Heart right ventricle (tissue), 16 donors: ENCODE results near the gene TTYH3. TPM values are rescaled to one million over a fixed set of nuclear protein-coding genes. Genes with fewer than 3 reads are reported as not detected.
"Not testable (repeated sequence)": the region's sequence is repeated elsewhere in the genome, so short reads cannot be mapped to it uniquely, and the experiment has no call there.

Experiments used
- ATAC-seq, 8 donors: fragments of 200-7000 bp; cut with Tn5 transposase; one replicate each; pipeline ENCODE4 v1.9.1; 2020; ENCODE audit warnings: mild to moderate bottlenecking in 8 of 8, moderate library complexity in 8 of 8, moderate number of reproducible peaks in 1 of 8
- DNase-seq, 2 donors: peaks; one replicate each; pipeline ENCODE4 v3.0.0-alpha.2; 2020
- H3K27ac ChIP-seq, 10 donors: fragments of 200-600 bp; sonication (generic) in 2 of 10; one replicate each; pipeline versions ENCODE4 v1.5.0 to v1.8.0; 2020 to 2022; ENCODE audit warnings: mild to moderate bottlenecking in 3 of 10
- H3K27me3 ChIP-seq, 7 donors: fragments of 200-600 bp; one replicate each; pipeline ENCODE4 v1.8.0; 2021 to 2022; ENCODE audit warnings: mild to moderate bottlenecking in 2 of 7
- H3K36me3 ChIP-seq, 9 donors: fragments of 200-600 bp; sonication (generic) in 1 of 9; one replicate each; pipeline versions ENCODE4 v1.5.0 to v1.8.0; 2020 to 2022; ENCODE audit warnings: mild to moderate bottlenecking in 2 of 9
- H3K4me1 ChIP-seq, 9 donors: fragments of 200-600 bp; sonication (generic) in 1 of 9; one replicate each; pipeline versions ENCODE4 v1.5.0 to v1.8.0; 2020 to 2022; ENCODE audit warnings: mild to moderate bottlenecking in 4 of 9
- H3K4me3 ChIP-seq, 10 donors: fragments of 200-600 bp; sonication (generic) in 2 of 10; one replicate each; pipeline versions ENCODE4 v1.5.0 to v1.8.0; 2020 to 2022; ENCODE audit warnings: mild to moderate bottlenecking in 7 of 10, moderate library complexity in 2 of 10
- H3K9me3 ChIP-seq, 11 donors: fragments of 200-600 bp in 10 of 11; sonication (generic) in 2 of 11; one replicate each; pipeline versions ENCODE4 v1.5.0 to v1.8.0; 2013 to 2022; ENCODE audit warnings: mild to moderate bottlenecking in 2 of 11, control low read depth in 1 of 11, moderate library complexity in 1 of 11
- CTCF ChIP-seq, 9 donors: fragments of 200-600 bp; sonication (generic) in 2 of 9; IDR thresholded peaks; one replicate each; pipeline versions ENCODE4 v1.5.0 to v1.8.0; 2021 to 2022; ENCODE audit warnings: antibody characterized with exemption in 9 of 9, mild to moderate bottlenecking in 5 of 9, moderate library complexity in 1 of 9
- WGBS, 2 donors: extraction: QIAGEN DNeasy Blood & Tissue Kit; methylation state at CpG; one replicate each; pipeline ENCODE4 v1.1.7; 2013; ENCODE audit warnings: inconsistent platforms in 1 of 2; 5-methylcytosine and 5-hydroxymethylcytosine counted together
- intact Hi-C, 10 donors: fragments of 100-400 bp; cut with DNase I; formaldehyde crosslinking; loops; one replicate each; pipeline versions ENCODE4 v1.11.1 to v1.14.2; 2022
- polyA plus RNA-seq, 2 donors: library from polyadenylated mRNA; stranded (reverse); fragments of 200-250 nt; gene quantifications; one replicate each; pipeline ENCODE4 v1.2.3, GENCODE V29; 2013
- total RNA-seq, 10 donors: library from RNA; stranded (reverse); fragmentation: NEBNext Ultra II Directional in 3 of 10; extraction: Animal tissue kit (Norgen Biotek cat#: 25700) in 3 of 10; gene quantifications; one replicate each; pipeline versions ENCODE4 v1.2.1 to v1.2.4, GENCODE V29; 2021 to 2023
- donor health status: Arrhythmogenic right ventricular cardiomyopathy.
- donor health status: ischemic (EF 13 %, LVEDD 7.1; RV severe dilation, severe dysfunction).
- donor health status: healthy with polysubstance abuse.
- donor health status: DM: no; HTN: yes; CAD: no.
- donor health status: DM: no; HTN: no; CAD: no.
- donor health status: ischemic (EF 25% LVEDD 6.9; RV normal size, moderate dysfunction).
- donor health status: ischemic (EF 25% LVEDD 5.7; RV mildly dilated, moderate dysfunction).
- donor health status: healthy.
- donor health status: DM: yes; HTN: yes; CAD: no.
- donor health status: Ischemic cardiomyopathy.
- donor health status: ischemic (EF 35%, LVEDD 5.7; RV mildly dilated, moderate dysfunction).
- donor health status: nonischemic (EF 11% LVEDD 7.7; RV severe dilation, severe dysfunction).
- donor health status: DM: yes; HTN: yes; CAD: no.
- donor health status: PGD.
- donor health status: ischemic (EF 29% LVEDD 5.4; RV normal size, mild dysfunction).
- donor health status: nonischemic (EF 23%, LVEDD 6.1; RV moderate dilation, normal function).

The TTYH3 gene
- total and polyA plus RNA-seq, 12 donors: 7.0 to 37.5 (median 9.0) TPM

- peak in 1 of 2 donors; percentile 3 for DNase-seq
- Histone ChIP-seq H3K36me3 (peaks cover 0 to 2% (median 0%) of the 10 kb centered on the region in 9 donors), H3K9me3 (peaks cover 0 to 5% (median 0%) of the 10 kb centered on the region in 11 donors), H3K4me1 (peaks cover 7 to 37% (median 21%) of the 10 kb centered on the region in 9 donors), H3K27me3 (peaks cover 0 to 22% (median 11%) of the 10 kb centered on the region in 7 donors), H3K27ac (no peak overlapping the region), H3K4me3 (no peak overlapping the region)
- intact Hi-C loops: loop anchor here in 2 of 10 donors (5.0 to 10.0 kb wide), 2 partner anchors 93 to 96 kb away; no protein-coding TSS in a partner anchor
- 53 to 72% methylated on average over 7 of the region's 7 CpGs for WGBS, 2 donors
- no peak for ATAC-seq
- TF ChIP-seq CTCF (IDR thresholded peaks at IDR 0.05): no peak
Measured at GRCh38 chr7:2667843-2668242, 36.1 kb downstream of the TTYH3 start.

- H3K4me3 ChIP-seq: no peak overlapping the region
- peaks cover 1 to 31% (median 15%) of the 10 kb centered on the region in 9 donors for H3K4me1 ChIP-seq
- TF ChIP-seq CTCF (IDR thresholded peaks at IDR 0.05): no peak
- H3K27ac ChIP-seq: no peak overlapping the region
- intact Hi-C loops: loop anchor here in 2 of 10 donors (5.0 to 10.0 kb wide), 2 partner anchors 94 to 96 kb away; no protein-coding TSS in a partner anchor
- no peaks in the 10 kb centered on the region for H3K36me3 ChIP-seq
- H3K27me3 ChIP-seq: peaks cover 0 to 22% (median 11%) of the 10 kb centered on the region in 7 donors
- H3K9me3 ChIP-seq: peaks cover 0 to 5% (median 0%) of the 10 kb centered on the region in 11 donors
- DNase-seq (peak in 1 of 2 donors; percentile 3), ATAC-seq (no peak)
- 59 to 69% methylated on average over 6 of the region's 6 CpGs for WGBS, 2 donors
Measured at GRCh38 chr7:2668401-2668800, 36.6 kb downstream of the TTYH3 start.

- no peaks in the 10 kb centered on the region for H3K36me3 ChIP-seq
- TF ChIP-seq CTCF (IDR thresholded peaks at IDR 0.05): no peak
- DNase-seq: no peak
- WGBS, 2 donors: 80 to 90% methylated on average over 13 of the region's 13 CpGs
- no peak for ATAC-seq
- no peak overlapping the region for H3K27ac ChIP-seq
- H3K27me3 ChIP-seq: peaks cover 0 to 22% (median 11%) of the 10 kb centered on the region in 7 donors
- H3K9me3 ChIP-seq: peaks cover 0 to 19% (median 0%) of the 10 kb centered on the region in 11 donors
- H3K4me3 ChIP-seq: no peak overlapping the region
- intact Hi-C loops: no loop called here
- H3K4me1 ChIP-seq: peaks cover 0 to 22% (median 5%) of the 10 kb centered on the region in 9 donors
Measured at GRCh38 chr7:2670171-2670570, 38.4 kb downstream of the TTYH3 start.

- Histone ChIP-seq H3K36me3 (no peaks in the 10 kb centered on the region), H3K27me3 (peaks cover 0 to 22% (median 11%) of the 10 kb centered on the region in 7 donors), H3K4me3 (no peak overlapping the region), H3K9me3 (peaks cover 0 to 24% (median 0%) of the 10 kb centered on the region in 11 donors), H3K27ac (no peak overlapping the region), H3K4me1 (peaks cover 0 to 17% (median 1%) of the 10 kb centered on the region in 9 donors)
- ATAC-seq: peak; percentile 73 to 84 (median 79)
- 26 to 30% methylated on average over 24 to 25 of the region's 25 CpGs for WGBS, 2 donors
- TF ChIP-seq CTCF (IDR thresholded peaks at IDR 0.05): peak; percentile 51 to 90 (median 83)
- peak; percentile 60 to 78 for DNase-seq
- intact Hi-C loops: no loop called here
Measured at GRCh38 chr7:2670720-2671391, 39.1 kb downstream of the TTYH3 start.

GRCh38 chr7:2673214-2673613 lies 41.4 kb downstream of the TTYH3 start:
- WGBS, 2 donors: 80 to 87% methylated on average over 6 of the region's 6 CpGs
- H3K4me3 ChIP-seq: not testable (repeated sequence)

More at GRCh38 chr7:2673214-2673613, 41.4 kb downstream of the TTYH3 start:
- ATAC-seq, H3K36me3 ChIP-seq, DNase-seq, intact Hi-C loops, H3K4me1 ChIP-seq, H3K27ac ChIP-seq: not testable (repeated sequence)
- H3K9me3 ChIP-seq: peaks cover 0 to 19% (median 0%) of the 10 kb centered on the region in 11 donors
- peaks cover 0 to 22% (median 11%) of the 10 kb centered on the region in 7 donors for H3K27me3 ChIP-seq
